ENCODE measurements around the gene SRPK2.
"Not testable (repeated sequence)": the region's sequence is repeated elsewhere in the genome, so short reads cannot be mapped to it uniquely, and the experiment has no call there.

SRPK2 gene

GRCh38 chr7:105388356-105389087, at the start of gene SRPK2:
Gene SRPK2 (minus strand): TSS chr7:105388921.
- DNase-seq (ENCODE audit: low read depth), result peak; percentile 78

- DNase-seq (ENCODE audit: low read depth), result no peak
Measured at GRCh38 chr7:105438254-105438653, 49.5 kb upstream of the SRPK2 start.

GRCh38 chr7:105437356-105437755, 48.6 kb upstream of the SRPK2 start:
- DNase-seq (ENCODE audit: low read depth), result not testable (repeated sequence)

GRCh38 chr7:105429746-105430612, 41.3 kb upstream of the SRPK2 start:
- peak; percentile 57 for DNase-seq (ENCODE audit: low read depth)

GRCh38 chr7:105426606-105427146, 38.0 kb upstream of the SRPK2 start:
- no peak for DNase-seq (ENCODE audit: low read depth)

- no peak for DNase-seq (ENCODE audit: low read depth)
Measured at GRCh38 chr7:105423987-105424386, 35.3 kb upstream of the SRPK2 start.

- DNase-seq (ENCODE audit: low read depth), result peak; percentile 27
Measured at GRCh38 chr7:105413887-105414437, 25.2 kb upstream of the SRPK2 start.

GRCh38 chr7:105410774-105411173, 22.1 kb upstream of the SRPK2 start:
- not testable (repeated sequence) for DNase-seq (ENCODE audit: low read depth)

- DNase-seq (ENCODE audit: low read depth), result not testable (repeated sequence)
Measured at GRCh38 chr7:105409775-105410174, 21.1 kb upstream of the SRPK2 start.

- no peak for DNase-seq (ENCODE audit: low read depth)
Measured at GRCh38 chr7:105408791-105409410, 20.2 kb upstream of the SRPK2 start.

GRCh38 chr7:105403128-105403527, 14.4 kb upstream of the SRPK2 start:
- no peak for DNase-seq (ENCODE audit: low read depth)

GRCh38 chr7:105402221-105403095, 13.7 kb upstream of the SRPK2 start:
- peak; percentile 45 for DNase-seq (ENCODE audit: low read depth)

GRCh38 chr7:105399043-105399725, 10.5 kb upstream of the SRPK2 start:
- DNase-seq (ENCODE audit: low read depth), result peak; percentile 47

GRCh38 chr7:105396566-105396965, 7.8 kb upstream of the SRPK2 start:
- DNase-seq (ENCODE audit: low read depth), result no peak

- no peak for DNase-seq (ENCODE audit: low read depth)
Measured at GRCh38 chr7:105391429-105391828, 2.7 kb upstream of the SRPK2 start.

- DNase-seq (ENCODE audit: low read depth), result no peak
Measured at GRCh38 chr7:105389889-105390288, 1.2 kb upstream of the SRPK2 start.

GRCh38 chr7:105389088-105389650, 448 bp upstream of the SRPK2 start:
- DNase-seq (ENCODE audit: low read depth), result peak; percentile 70

- peak; percentile 60 for DNase-seq (ENCODE audit: low read depth)
Measured at GRCh38 chr7:105387508-105388355, 989 bp downstream of the SRPK2 start.

GRCh38 chr7:105377903-105378302, 10.8 kb downstream of the SRPK2 start:
- no peak for DNase-seq (ENCODE audit: low read depth)

Measured in EH (cell line).